CD14-positive monocyte (primary cell): ENCODE results near the gene SPACDR. TPM values are rescaled to one million over a fixed set of nuclear protein-coding genes. Genes with fewer than 3 reads are reported as not detected.
A peak's percentile ranks its signal among the peaks of the same experiment; 100 is the strongest.

Experiments used
- DNase-seq, 3 donors: peaks; one replicate each; pipeline ENCODE4 v3.0.0-alpha.2; 2011 to 2022
- H2AFZ ChIP-seq: 2 replicates; pipeline ENCODE4 v1.6.0; 2012; ENCODE audit warnings: mild to moderate bottlenecking, low read depth, low read length, inconsistent platforms; ENCODE audit not compliant: insufficient read depth, poor library complexity, severe bottlenecking
- H3K27ac ChIP-seq, 2 donors: 1 replicate in 1 of 2; 2 replicates in 1 of 2; pipeline ENCODE4 v1.5.1; 2012 to 2013; ENCODE audit warnings: low read length in 2 of 2, control low read depth in 1 of 2, inconsistent platforms in 1 of 2, low read depth in 1 of 2, mild to moderate bottlenecking in 1 of 2
- H3K27me3 ChIP-seq, 2 donors: one replicate each; pipeline versions ENCODE4 v1.6.0 to v1.6.1; 2011 to 2013; ENCODE audit warnings: low read length in 2 of 2; ENCODE audit not compliant: control insufficient read depth in 2 of 2, insufficient read depth in 2 of 2
- H3K36me3 ChIP-seq, 2 donors: replicated peaks in 1 of 2; 1 replicate in 1 of 2; 2 replicates in 1 of 2; pipeline versions ENCODE4 v1.5.1 to v1.6.1; 2012 to 2013; ENCODE audit warnings: low read length in 2 of 2, control low read depth in 1 of 2, inconsistent platforms in 1 of 2, mild to moderate bottlenecking in 1 of 2; ENCODE audit not compliant: insufficient read depth in 2 of 2, control insufficient read depth in 1 of 2
- H3K4me1 ChIP-seq, 2 donors: 1 replicate in 1 of 2; 2 replicates in 1 of 2; pipeline versions ENCODE4 v1.5.1 to v1.6.1; 2012 to 2013; ENCODE audit warnings: low read length in 2 of 2, control low read depth in 1 of 2, inconsistent platforms in 1 of 2, mild to moderate bottlenecking in 1 of 2, moderate library complexity in 1 of 2; ENCODE audit not compliant: insufficient read depth in 2 of 2, control insufficient read depth in 1 of 2
- H3K4me2 ChIP-seq: replicated peaks from 2 replicates; pipeline ENCODE3; 2012; ENCODE audit warnings: low read length, moderate library complexity, mild to moderate bottlenecking; ENCODE audit not compliant: poor library complexity, severe bottlenecking; ENCODE audit errors: extremely low read depth
- H3K4me3 ChIP-seq, 3 experiments: fragments of 200-600 bp in 1 of 3; sonication (generic) in 1 of 3; replicated peaks in 1 of 3; 1 replicate in 2 of 3; 2 replicates in 1 of 3; pipeline ENCODE4 v1.5.1; 2011 to 2013; ENCODE audit warnings: low read length in 3 of 3, mild to moderate bottlenecking in 3 of 3, control low read depth in 2 of 3, low read depth in 2 of 3, inconsistent platforms in 1 of 3, moderate library complexity in 1 of 3
- H3K79me2 ChIP-seq: 2 replicates; pipeline ENCODE4 v1.6.0; 2012; ENCODE audit warnings: mild to moderate bottlenecking, control low read depth, inconsistent platforms, low read length, moderate library complexity; ENCODE audit not compliant: insufficient read depth
- H3K9ac ChIP-seq: 2 replicates; pipeline ENCODE4 v1.6.0; 2017; ENCODE audit warnings: low read length, mild to moderate bottlenecking; ENCODE audit not compliant: insufficient read depth, poor library complexity, severe bottlenecking
- H3K9me3 ChIP-seq, 2 donors: replicated peaks in 1 of 2; 1 replicate in 1 of 2; 2 replicates in 1 of 2; pipeline versions ENCODE4 v1.5.1 to v1.6.1; 2012 to 2013; ENCODE audit warnings: low read length in 2 of 2, control low read depth in 1 of 2; ENCODE audit not compliant: control insufficient read depth in 1 of 2, insufficient read depth in 1 of 2
- H4K20me1 ChIP-seq: 2 replicates; pipeline ENCODE4 v1.6.0; 2012; ENCODE audit warnings: mild to moderate bottlenecking, low read length, control low read depth, moderate library complexity; ENCODE audit not compliant: insufficient read depth
- H3K27ac Mint-ChIP-seq, 7 donors: one replicate each; pipeline ENCODE4 v1.8.0; 2020; ENCODE audit warnings: mild to moderate bottlenecking in 7 of 7, mixed read lengths in 7 of 7, moderate library complexity in 6 of 7, inconsistent platforms in 2 of 7
- H3K27me3 Mint-ChIP-seq, 3 donors: one replicate each; pipeline ENCODE4 v1.8.0; 2021 to 2022; ENCODE audit warnings: low read depth in 3 of 3, mild to moderate bottlenecking in 3 of 3, mixed read lengths in 3 of 3, moderate library complexity in 3 of 3, inconsistent platforms in 1 of 3
- H3K36me3 Mint-ChIP-seq, 2 donors: one replicate each; pipeline ENCODE4 v1.8.0; 2020; ENCODE audit warnings: mixed read lengths in 2 of 2, inconsistent platforms in 1 of 2, mild to moderate bottlenecking in 1 of 2
- H3K4me1 Mint-ChIP-seq: one replicate; pipeline ENCODE4 v1.8.0; 2020; ENCODE audit warnings: mild to moderate bottlenecking, mixed read lengths
- H3K4me3 Mint-ChIP-seq, 2 donors: one replicate each; pipeline ENCODE4 v1.8.0; 2020; ENCODE audit warnings: mild to moderate bottlenecking in 2 of 2, mixed read lengths in 2 of 2, moderate library complexity in 1 of 2
- H3K9me3 Mint-ChIP-seq, 7 donors: one replicate each; pipeline ENCODE4 v1.8.0; 2020 to 2022; ENCODE audit warnings: mixed read lengths in 7 of 7, mild to moderate bottlenecking in 6 of 7, moderate library complexity in 6 of 7, inconsistent platforms in 2 of 7
- CTCF ChIP-seq: fragments of 200-600 bp; IDR thresholded peaks from one replicate; pipeline ENCODE4 v1.8.0; 2022; ENCODE audit warnings: antibody characterized with exemption, mild to moderate bottlenecking
- WGBS: methylation state at CpG from one replicate; pipeline ENCODE4 v1.1.5; 2013; ENCODE audit warnings: missing lambda C conversion rate; ENCODE audit not compliant: insufficient coverage; 5-methylcytosine and 5-hydroxymethylcytosine counted together
- intact Hi-C, 2 donors: fragments of 100-400 bp; cut with micrococcal nuclease; formaldehyde crosslinking; loops; one replicate each; pipeline versions ENCODE4 v1.15.0 to v1.15.1; 2023
- polyA plus RNA-seq, 3 donors: library from polyadenylated mRNA; depleted of rRNA in 1 of 3; unstranded in 2 of 3; stranded (reverse) in 1 of 3; fragments of 300-500 nt in 2 of 3; fragments of >200 nt in 1 of 3; fragmentation: Illumina TruSeq in 2 of 3; gene quantifications; 1 replicate in 2 of 3; 2 replicates in 1 of 3; pipeline ENCODE4 v1.2.3, GENCODE V29; 2012 to 2021

Gene SPACDR
- polyA plus RNA-seq, 3 donors, result 0.40 to 2.5 TPM; not detected in 1

- 99% methylated on average over 17 of the region's 28 CpGs for whole genome bisulfite sequencing
- Histone ChIP-seq H3K4me1 (peaks cover 17 to 27% of the 10 kb centered on the region in 2 donors), H4K20me1 (peaks cover 6% of the 10 kb centered on the region), H3K79me2 (peaks cover 40% of the 10 kb centered on the region), H3K9me3 (no peaks in the 10 kb centered on the region), H3K27me3 (no peaks in the 10 kb centered on the region), H2AFZ (peak overlapping the region; percentile 88), H3K36me3 (peaks cover 14 to 25% of the 10 kb centered on the region in 2 donors), H3K4me2 (peak overlapping the region; percentile 89), H3K4me3 (peak overlapping the region in 2 of 3 experiments; percentile 72 to 90), H3K27ac (peak overlapping the region in 1 of 2 donors; percentile 89), H3K9ac (peak overlapping the region; percentile 84)
- peaks cover 24 to 28% of the 10 kb centered on the region in 2 donors for H3K36me3 Mint-ChIP-seq
- H3K4me3 Mint-ChIP-seq, result no peak overlapping the region
- peaks cover 16% of the 10 kb centered on the region for H3K4me1 Mint-ChIP-seq
- TF ChIP-seq CTCF, result no peak
- no peaks in the 10 kb centered on the region for H3K9me3 Mint-ChIP-seq
- H3K27me3 Mint-ChIP-seq, result peaks cover 0 to 1% (median 0%) of the 10 kb centered on the region in 3 donors
- H3K27ac Mint-ChIP-seq, result peak overlapping the region in 6 of 7 donors; percentile 19 to 98 (median 94)
- intact Hi-C loops, result loop anchor here in 1 of 2 donors (10.0 kb wide), 1 partner anchor 237 kb away; the partner anchor contains the start of gene GNB2
- DNase-seq, result no peak
Measured at GRCh38 chr7:100437150-100438100, 26.6 kb downstream of the SPACDR start.

GRCh38 chr7:100435401-100436304, 28.4 kb downstream of the SPACDR start:
- intact Hi-C loops, result loop anchor here in 1 of 2 donors (10.0 kb wide), 1 partner anchor 239 kb away; the partner anchor contains the start of gene GNB2

More at GRCh38 chr7:100435401-100436304, 28.4 kb downstream of the SPACDR start:
- H3K9ac ChIP-seq, result peak overlapping the region; percentile 84
- no peaks in the 10 kb centered on the region for H3K9me3 ChIP-seq
- Mint-ChIP-seq H3K4me3 (peak overlapping the region; percentile 87 to 91), H3K27me3 (no peaks in the 10 kb centered on the region), H3K4me1 (peaks cover 34% of the 10 kb centered on the region), H3K9me3 (no peaks in the 10 kb centered on the region), H3K36me3 (peaks cover 27 to 37% of the 10 kb centered on the region in 2 donors), H3K27ac (peak overlapping the region; percentile 89 to 98 (median 94))
- TF ChIP-seq CTCF, result no peak
- peak overlapping the region; percentile 89 for H3K4me2 ChIP-seq
- H3K4me1 ChIP-seq, result peaks cover 28 to 44% of the 10 kb centered on the region in 2 donors
- peaks cover 18 to 25% of the 10 kb centered on the region in 2 donors for H3K36me3 ChIP-seq
- WGBS, result 2% methylated on average over 72 of the region's 81 CpGs
- H3K27ac ChIP-seq, result peak overlapping the region; percentile 62 to 89
- peak overlapping the region; percentile 72 to 90 (median 81) for H3K4me3 ChIP-seq
- DNase-seq, result no peak
- no peaks in the 10 kb centered on the region for H3K27me3 ChIP-seq
- H3K79me2 ChIP-seq, result peaks cover 57% of the 10 kb centered on the region
- H2AFZ ChIP-seq, result peak overlapping the region; percentile 88
- peaks cover 9% of the 10 kb centered on the region for H4K20me1 ChIP-seq
